Heart left ventricle (tissue), 16 donors: ENCODE measurements around the gene TFF3. TPM values are rescaled to one million over a fixed set of nuclear protein-coding genes. Genes with fewer than 3 reads are reported as not detected.

Experiments used
- ATAC-seq, 4 donors: fragments of 200-7000 bp; cut with Tn5 transposase; one replicate each; pipeline ENCODE4 v1.9.1; 2020 to 2022; ENCODE audit warnings: moderate library complexity in 4 of 4, mild to moderate bottlenecking in 3 of 4, moderate number of reproducible peaks in 1 of 4
- DNase-seq, 5 donors: peaks; one replicate each; pipeline ENCODE4 v3.0.0-alpha.2; 2020
- H3K27ac ChIP-seq, 12 donors: fragments of 200-600 bp; sonication (generic) in 4 of 12; one replicate each; pipeline versions ENCODE4 v1.5.0 to v1.8.0; 2016 to 2022; ENCODE audit warnings: mild to moderate bottlenecking in 2 of 12
- H3K27me3 ChIP-seq, 9 donors: fragments of 200-600 bp; sonication (generic) in 2 of 9; one replicate each; pipeline versions ENCODE4 v1.5.1 to v1.8.0; 2016 to 2022; ENCODE audit warnings: mild to moderate bottlenecking in 3 of 9
- H3K36me3 ChIP-seq, 9 donors: fragments of 200-600 bp; sonication (generic) in 2 of 9; one replicate each; pipeline versions ENCODE4 v1.5.0 to v1.8.0; 2018 to 2022; ENCODE audit warnings: mild to moderate bottlenecking in 2 of 9
- H3K4me1 ChIP-seq, 12 donors: fragments of 200-600 bp; sonication (generic) in 4 of 12; one replicate each; pipeline versions ENCODE4 v1.5.0 to v1.8.0; 2016 to 2022; ENCODE audit warnings: mild to moderate bottlenecking in 3 of 12
- H3K4me3 ChIP-seq, 12 donors: fragments of 200-600 bp; sonication (generic) in 4 of 12; one replicate each; pipeline versions ENCODE4 v1.5.0 to v1.8.0; 2017 to 2022; ENCODE audit warnings: mild to moderate bottlenecking in 9 of 12, moderate library complexity in 4 of 12
- H3K9me3 ChIP-seq, 12 donors: fragments of 200-600 bp; sonication (generic) in 4 of 12; one replicate each; pipeline versions ENCODE4 v1.5.0 to v1.8.0; 2016 to 2022; ENCODE audit warnings: mild to moderate bottlenecking in 1 of 12
- CTCF ChIP-seq, 12 donors: fragments of 200-600 bp; sonication (generic) in 4 of 12; IDR thresholded peaks; one replicate each; pipeline versions ENCODE4 v1.5.0 to v1.8.0; 2018 to 2022; ENCODE audit warnings: antibody characterized with exemption in 12 of 12, mild to moderate bottlenecking in 5 of 12
- POLR2A ChIP-seq, 2 donors: fragments of 450-650 bp; IDR thresholded peaks; one replicate each; pipeline ENCODE4 v1.6.1; 2017; ENCODE audit warnings: antibody characterized with exemption in 2 of 2, mild to moderate bottlenecking in 2 of 2, moderate library complexity in 2 of 2
- WGBS, 4 donors: extraction: QIAGEN DNeasy Blood & Tissue Kit in 2 of 4; methylation state at CpG; one replicate each; pipeline versions ENCODE4 v1.1.5 to v1.1.7; 2013 to 2018; 5-methylcytosine and 5-hydroxymethylcytosine counted together
- intact Hi-C, 10 donors: fragments of 100-400 bp; cut with DNase I; formaldehyde crosslinking; loops; one replicate each; pipeline versions ENCODE4 v1.11.1 to v1.14.2; 2022
- polyA plus RNA-seq, 2 donors: library from polyadenylated mRNA; stranded (reverse); fragments of 200-250 nt; gene quantifications; one replicate each; pipeline ENCODE4 v1.2.3, GENCODE V29; 2013
- total RNA-seq, 9 donors: library from RNA; depleted of rRNA in 2 of 9; stranded (reverse); fragments of >200 nt in 2 of 9; fragmentation: NEBNext Ultra II Directional in 3 of 9; extraction: Animal tissue kit (Norgen Biotek cat#: 25700) in 3 of 9; gene quantifications; one replicate each; pipeline versions ENCODE4 v1.1.0 to v1.2.4, GENCODE V29; 2016 to 2023
- donor health status: ischemic (EF 13 %, LVEDD 7.1; RV severe dilation, severe dysfunction).
- donor health status: healthy with polysubstance abuse.
- donor health status: DM: no; HTN: yes; CAD: no.
- donor health status: DM: no; HTN: no; CAD: no.
- donor health status: ischemic (EF 25% LVEDD 6.9; RV normal size, moderate dysfunction).
- donor health status: ischemic (EF 25% LVEDD 5.7; RV mildly dilated, moderate dysfunction).
- donor health status: healthy.
- donor health status: DM: yes; HTN: yes; CAD: no.
- donor health status: ischemic (EF 35%, LVEDD 5.7; RV mildly dilated, moderate dysfunction).
- donor health status: nonischemic (EF 11% LVEDD 7.7; RV severe dilation, severe dysfunction).
- donor health status: DM: yes; HTN: yes; CAD: no.
- donor health status: PGD.
- donor health status: ischemic (EF 29% LVEDD 5.4; RV normal size, mild dysfunction).
- donor health status: nonischemic (EF 23%, LVEDD 6.1; RV moderate dilation, normal function).

Gene TFF3
- total and polyA plus RNA-seq, 11 donors, result 0.75 to 10.8 (median 3.0) TPM

GRCh38 chr21:42320791-42321190, 5.6 kb upstream of the TFF3 start:
- no peaks in the 10 kb centered on the region for H3K36me3 ChIP-seq
- ATAC-seq, result no peak
- H3K4me1 ChIP-seq, result peaks cover 0 to 10% (median 0%) of the 10 kb centered on the region in 12 donors
- no peak overlapping the region for H3K4me3 ChIP-seq
- no peak for TF ChIP-seq CTCF (IDR thresholded peaks at IDR 0.05)
- no peak for TF ChIP-seq POLR2A (IDR thresholded peaks at IDR 0.05)
- intact Hi-C loops, result no loop called here
- DNase-seq, result no peak
- H3K9me3 ChIP-seq, result peaks cover 0 to 4% (median 0%) of the 10 kb centered on the region in 12 donors
- 92 to 96% (median 93%) methylated on average over 8 of the region's 8 CpGs for WGBS, 4 donors
- H3K27me3 ChIP-seq, result peaks cover 0 to 8% (median 0%) of the 10 kb centered on the region in 9 donors
- no peak overlapping the region for H3K27ac ChIP-seq

- 65 to 89% (median 76%) methylated on average over 5 to 17 of the region's 17 CpGs for WGBS, 4 donors
- intact Hi-C loops, result loop anchor here in 3 of 10 donors (10.0 kb wide), 1 partner anchor 125 kb away; no protein-coding TSS in a partner anchor
- Histone ChIP-seq H3K9me3 (no peaks in the 10 kb centered on the region), H3K27ac (no peak overlapping the region), H3K27me3 (peaks cover 0 to 8% (median 0%) of the 10 kb centered on the region in 9 donors), H3K4me1 (peaks cover 0 to 10% (median 0%) of the 10 kb centered on the region in 12 donors), H3K36me3 (no peaks in the 10 kb centered on the region), H3K4me3 (no peak overlapping the region)
- peak in 1 of 4 donors; percentile 32 for ATAC-seq
- DNase-seq, result no peak
- TF ChIP-seq CTCF (IDR thresholded peaks at IDR 0.05), result peak in 3 of 12 donors; percentile 13 to 20 (median 13)
- TF ChIP-seq POLR2A (IDR thresholded peaks at IDR 0.05), result no peak
Measured at GRCh38 chr21:42319851-42320572, 4.8 kb upstream of the TFF3 start.

- no peak overlapping the region for H3K27ac ChIP-seq
- H3K4me3 ChIP-seq, result no peak overlapping the region
- no peaks in the 10 kb centered on the region for H3K9me3 ChIP-seq
- no peaks in the 10 kb centered on the region for H3K36me3 ChIP-seq
- DNase-seq, result no peak
- ATAC-seq, result peak in 3 of 4 donors; percentile 37 to 56 (median 41)
- TF ChIP-seq CTCF (IDR thresholded peaks at IDR 0.05) (no peak), POLR2A (IDR thresholded peaks at IDR 0.05) (no peak)
- peaks cover 0 to 8% (median 0%) of the 10 kb centered on the region in 9 donors for H3K27me3 ChIP-seq
- WGBS, 4 donors, result 41 to 60% (median 49%) methylated on average over 10 of the region's 10 CpGs
- peaks cover 0 to 10% (median 0%) of the 10 kb centered on the region in 12 donors for H3K4me1 ChIP-seq
- intact Hi-C loops, result loop anchor here in 3 of 10 donors (10.0 kb wide), 1 partner anchor 125 kb away; no protein-coding TSS in a partner anchor
Measured at GRCh38 chr21:42319376-42319775, 4.2 kb upstream of the TFF3 start.
